ENCODE results near the gene AGMO. TPM values are rescaled to one million over a fixed set of nuclear protein-coding genes. Genes with fewer than 3 reads are reported as not detected.
"Not testable (repeated sequence)": the region's sequence is repeated elsewhere in the genome, so short reads cannot be mapped to it uniquely, and the experiment has no call there.

Gene AGMO
- total RNA-seq, 2 experiments from 2014 or later: not detected

DNA sequence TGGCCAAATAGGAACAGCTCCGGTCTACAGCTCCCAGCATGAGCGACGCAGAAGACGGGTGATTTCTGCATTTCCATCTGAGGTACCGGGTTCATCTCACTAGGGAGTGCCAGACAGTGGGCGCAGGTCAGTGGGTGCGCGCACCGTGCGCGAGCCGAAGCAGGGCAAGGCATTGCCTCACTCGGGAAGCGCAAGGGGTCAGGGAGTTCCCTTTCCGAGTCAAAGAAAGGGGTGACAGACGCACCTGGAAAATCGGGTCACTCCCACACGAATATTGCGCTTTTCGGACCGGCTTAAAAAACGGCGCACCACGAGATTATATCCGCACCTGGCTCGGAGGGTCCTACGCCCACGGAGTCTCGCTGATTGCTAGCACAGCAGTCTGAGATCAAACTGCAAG lies 14.5 kb downstream of the AGMO start:
- H3K36me3 Mint-ChIP-seq, H3K27ac Mint-ChIP-seq, DNase-seq, H3K27me3 Mint-ChIP-seq, H3K4me3 Mint-ChIP-seq, H3K9me3 Mint-ChIP-seq, H3K4me1 Mint-ChIP-seq: not testable (repeated sequence)

DNA sequence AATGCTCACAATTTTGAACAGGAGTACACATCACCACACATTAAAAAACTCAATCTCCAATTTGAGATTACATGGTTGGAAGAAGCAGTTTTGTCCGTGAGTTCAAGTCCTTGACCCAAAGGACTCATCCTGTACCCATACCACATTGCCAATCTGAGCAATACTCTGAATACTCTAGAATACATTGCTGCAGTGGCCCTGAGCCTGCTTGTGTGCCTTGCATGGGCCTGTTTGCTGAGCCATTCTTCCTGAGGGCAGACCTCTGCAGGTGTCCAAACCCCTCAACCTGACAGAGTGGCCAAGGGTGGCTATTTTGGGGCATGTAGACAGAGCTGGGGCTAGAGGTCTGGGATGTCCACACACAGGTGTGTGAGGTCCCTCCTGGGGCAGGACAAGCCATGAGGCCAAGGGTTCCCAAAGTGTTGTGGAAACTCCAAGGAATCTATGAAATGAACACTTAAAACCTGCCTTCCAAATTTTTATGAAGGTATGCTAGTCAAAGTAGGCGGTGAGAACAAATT lies 15.5 kb downstream of the AGMO start:
- Mint-ChIP-seq H3K9me3 (peaks cover 2% of the 10 kb centered on the region), H3K4me1 (no peaks in the 10 kb centered on the region), H3K4me3 (no peak overlapping the region), H3K27me3 (no peaks in the 10 kb centered on the region), H3K36me3 (no peaks in the 10 kb centered on the region), H3K27ac (no peak overlapping the region)
- DNase-seq: no peak

DNA sequence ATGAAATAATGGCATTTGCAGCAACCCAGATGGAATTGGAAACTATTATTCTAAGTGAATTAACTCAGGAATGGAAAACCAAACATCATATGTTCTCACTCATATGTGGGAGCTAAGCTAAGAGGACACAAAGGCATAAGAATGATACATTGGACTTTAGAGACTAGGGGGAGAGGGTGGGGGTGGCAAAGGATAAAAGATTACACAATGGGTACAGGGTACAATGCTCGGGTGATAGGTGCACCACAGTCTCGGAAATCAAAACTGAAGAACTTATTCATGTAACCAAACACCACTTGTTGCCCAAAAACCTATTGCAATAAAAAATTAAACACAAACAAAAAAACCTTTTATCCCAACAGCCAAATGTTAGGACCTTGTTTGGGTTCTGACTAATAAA lies 17.8 kb downstream of the AGMO start:
- Mint-ChIP-seq H3K9me3 (peaks cover 8% of the 10 kb centered on the region), H3K4me3 (no peak overlapping the region), H3K36me3 (no peaks in the 10 kb centered on the region), H3K27ac (no peak overlapping the region), H3K4me1 (no peaks in the 10 kb centered on the region), H3K27me3 (no peaks in the 10 kb centered on the region)
- DNase-seq: no peak

DNA sequence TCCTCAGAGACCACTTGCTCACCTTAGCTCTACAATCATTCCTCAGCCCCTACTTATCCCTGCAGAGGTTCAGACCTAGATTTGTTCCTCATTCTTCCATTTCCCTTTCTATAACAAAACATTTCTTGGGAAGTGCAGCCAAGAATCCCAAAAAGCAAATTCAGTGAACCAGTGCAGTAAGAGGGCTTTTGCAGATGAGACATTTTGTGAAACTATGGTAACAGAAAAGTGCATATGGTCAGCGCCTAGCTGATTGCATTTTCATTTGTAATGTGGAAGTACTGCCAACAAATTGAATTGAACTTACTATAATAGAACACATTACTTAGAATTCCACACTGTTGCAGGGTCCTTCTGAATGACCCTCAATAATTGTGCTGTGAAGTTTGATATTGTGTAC lies 18.6 kb downstream of the AGMO start:
- H3K27ac Mint-ChIP-seq: no peak overlapping the region
- no peak for DNase-seq
- no peaks in the 10 kb centered on the region for H3K36me3 Mint-ChIP-seq
- no peaks in the 10 kb centered on the region for H3K4me1 Mint-ChIP-seq
- H3K27me3 Mint-ChIP-seq: no peaks in the 10 kb centered on the region
- no peak overlapping the region for H3K4me3 Mint-ChIP-seq
- H3K9me3 Mint-ChIP-seq: peaks cover 8% of the 10 kb centered on the region

DNA sequence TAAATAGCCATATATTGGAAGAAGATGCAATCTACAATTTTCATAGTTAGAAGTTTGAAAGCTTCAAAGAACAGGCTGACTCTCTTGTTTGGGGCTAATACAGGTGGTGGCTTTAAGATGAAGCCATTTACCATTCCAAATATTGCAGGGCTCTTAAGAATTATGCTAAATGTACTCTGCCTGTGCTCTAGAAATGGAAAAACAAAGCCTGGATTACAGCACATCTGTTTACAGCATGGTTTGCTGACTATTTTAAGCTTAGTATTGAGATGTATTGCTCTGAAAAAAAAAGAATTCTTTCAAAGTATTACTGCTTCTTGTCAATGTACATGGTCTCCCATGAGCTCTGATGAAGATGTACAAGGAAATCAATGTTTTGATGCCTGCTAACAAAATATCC lies 34.2 kb downstream of the AGMO start:
- Mint-ChIP-seq H3K36me3 (no peaks in the 10 kb centered on the region), H3K27me3 (no peaks in the 10 kb centered on the region), H3K27ac (no peak overlapping the region), H3K4me1 (no peaks in the 10 kb centered on the region), H3K4me3 (no peak overlapping the region), H3K9me3 (peaks cover 5% of the 10 kb centered on the region)
- DNase-seq: no peak

DNA sequence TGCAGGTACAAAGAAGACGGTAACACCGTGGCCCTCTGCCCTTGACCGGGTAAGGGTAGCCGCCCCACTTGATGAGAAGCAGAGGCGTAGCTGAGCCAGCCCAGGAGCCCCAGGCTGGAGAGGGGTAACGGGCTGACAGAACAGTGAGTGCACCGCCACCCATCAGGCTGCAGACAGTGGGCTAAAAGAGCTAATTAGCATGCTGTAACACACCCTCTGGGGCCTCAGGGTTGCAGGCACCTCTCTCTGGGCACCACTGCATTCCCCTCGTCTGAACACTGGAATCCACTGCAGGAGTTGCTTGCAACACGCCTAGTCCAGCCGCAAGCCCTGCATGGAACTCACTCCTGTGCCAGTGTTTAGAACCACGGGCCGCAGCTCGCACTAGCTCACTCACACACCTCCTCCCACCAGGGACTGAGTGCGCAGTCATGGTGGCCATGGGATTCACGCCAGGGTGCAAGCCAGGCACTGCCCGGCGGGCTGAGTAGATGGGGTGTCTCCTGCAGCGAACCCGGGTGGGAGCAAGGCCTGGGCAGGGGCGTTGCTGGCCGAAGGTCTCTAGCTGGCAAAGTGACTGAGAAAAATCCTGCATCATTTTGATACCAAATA lies 36.1 kb downstream of the AGMO start:
- Mint-ChIP-seq H3K27ac (no peak overlapping the region), H3K36me3 (no peaks in the 10 kb centered on the region), H3K4me3 (no peak overlapping the region), H3K9me3 (peaks cover 9% of the 10 kb centered on the region), H3K4me1 (no peaks in the 10 kb centered on the region), H3K27me3 (no peaks in the 10 kb centered on the region)
- no peak for DNase-seq

DNA sequence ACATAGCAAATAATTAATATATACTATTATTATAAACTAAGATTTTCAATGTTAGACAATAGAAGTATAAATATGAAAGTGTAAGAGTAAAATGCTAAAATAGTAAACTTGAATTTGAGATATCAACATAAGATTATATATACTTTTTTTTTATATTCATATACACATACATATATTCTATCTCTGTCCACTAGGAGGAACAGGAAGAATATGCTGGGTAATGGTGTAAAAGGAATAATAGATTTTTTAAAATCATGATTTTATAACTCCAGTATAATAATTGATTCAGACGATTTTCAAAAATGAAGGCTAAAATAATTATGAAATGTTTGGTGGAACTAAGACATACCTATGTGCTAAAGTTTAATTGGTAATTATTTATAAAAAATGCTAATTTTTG lies 37.7 kb downstream of the AGMO start:
- Mint-ChIP-seq H3K27ac (no peak overlapping the region), H3K9me3 (peaks cover 13% of the 10 kb centered on the region), H3K36me3 (no peaks in the 10 kb centered on the region), H3K27me3 (no peaks in the 10 kb centered on the region), H3K4me1 (no peaks in the 10 kb centered on the region), H3K4me3 (no peak overlapping the region)
- DNase-seq: no peak

DNA sequence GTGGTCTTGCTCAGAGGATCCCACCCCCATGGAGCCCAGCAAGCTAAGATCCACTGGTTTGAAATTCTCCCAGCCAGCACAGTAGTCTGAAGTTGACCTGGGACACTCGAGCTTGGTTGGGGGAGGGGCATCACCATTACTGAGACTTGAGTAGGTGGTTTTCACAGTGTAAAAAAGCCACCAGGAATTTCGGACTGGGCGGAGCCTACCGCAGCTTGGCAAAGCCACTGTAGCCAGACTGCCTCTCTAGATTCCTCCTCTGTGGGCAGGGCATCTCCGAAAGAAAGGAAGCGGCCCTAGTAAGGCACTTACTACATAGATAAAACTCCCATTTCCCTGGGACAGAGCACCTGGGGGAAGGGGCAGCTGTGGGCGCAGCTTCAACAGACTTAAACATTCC lies 44.0 kb downstream of the AGMO start:
- not testable (repeated sequence) for DNase-seq, H3K27me3 Mint-ChIP-seq, H3K4me3 Mint-ChIP-seq, H3K4me1 Mint-ChIP-seq, H3K36me3 Mint-ChIP-seq, H3K27ac Mint-ChIP-seq, H3K9me3 Mint-ChIP-seq

DNA sequence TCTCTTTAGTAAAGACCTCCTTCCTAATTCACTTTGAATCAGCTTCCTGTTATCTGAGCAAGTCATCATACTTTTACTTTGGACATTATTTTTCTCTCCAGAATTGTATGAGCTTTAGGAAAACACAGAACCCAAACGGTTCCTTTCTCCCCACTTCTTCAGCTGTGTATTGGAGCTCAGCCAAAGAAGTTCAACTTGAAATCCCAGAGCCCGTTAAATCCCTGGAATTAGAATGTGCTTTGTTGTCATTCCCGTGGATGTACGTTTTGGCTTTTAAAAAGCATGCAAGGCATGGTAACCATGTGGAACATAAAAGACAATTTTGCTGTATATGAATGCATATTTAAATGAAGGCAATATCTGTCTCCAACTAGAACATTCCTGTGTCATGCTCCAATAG lies 46.6 kb downstream of the AGMO start:
- no peak overlapping the region for H3K4me3 Mint-ChIP-seq
- H3K27me3 Mint-ChIP-seq: no peaks in the 10 kb centered on the region
- no peaks in the 10 kb centered on the region for H3K4me1 Mint-ChIP-seq
- H3K36me3 Mint-ChIP-seq: no peaks in the 10 kb centered on the region
- peaks cover 2% of the 10 kb centered on the region for H3K9me3 Mint-ChIP-seq
- H3K27ac Mint-ChIP-seq: no peak overlapping the region
- no peak for DNase-seq

DNA sequence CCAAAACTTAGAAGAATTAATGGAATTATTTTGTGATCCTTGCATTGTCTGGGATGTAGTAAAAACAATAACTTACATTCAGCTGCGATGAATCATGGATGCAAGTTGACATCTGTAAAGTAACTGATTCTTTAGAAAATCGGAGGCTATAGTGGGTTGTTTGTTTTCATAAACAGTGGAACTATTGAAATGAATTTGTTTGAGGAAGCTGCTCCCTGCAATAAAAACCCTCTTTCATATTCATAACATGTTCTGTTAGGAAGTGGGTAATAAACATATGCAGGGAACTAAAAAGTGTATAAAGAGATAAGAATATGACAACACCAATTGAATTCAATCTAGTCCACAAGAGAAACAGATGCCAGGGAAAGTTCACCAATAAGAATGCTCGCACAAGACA lies 53.6 kb downstream of the AGMO start:
- no peak overlapping the region for H3K27ac Mint-ChIP-seq
- H3K4me3 Mint-ChIP-seq: no peak overlapping the region
- H3K4me1 Mint-ChIP-seq: no peaks in the 10 kb centered on the region
- H3K27me3 Mint-ChIP-seq: no peaks in the 10 kb centered on the region
- no peaks in the 10 kb centered on the region for H3K36me3 Mint-ChIP-seq
- no peak for DNase-seq
- H3K9me3 Mint-ChIP-seq: no peaks in the 10 kb centered on the region

DNA sequence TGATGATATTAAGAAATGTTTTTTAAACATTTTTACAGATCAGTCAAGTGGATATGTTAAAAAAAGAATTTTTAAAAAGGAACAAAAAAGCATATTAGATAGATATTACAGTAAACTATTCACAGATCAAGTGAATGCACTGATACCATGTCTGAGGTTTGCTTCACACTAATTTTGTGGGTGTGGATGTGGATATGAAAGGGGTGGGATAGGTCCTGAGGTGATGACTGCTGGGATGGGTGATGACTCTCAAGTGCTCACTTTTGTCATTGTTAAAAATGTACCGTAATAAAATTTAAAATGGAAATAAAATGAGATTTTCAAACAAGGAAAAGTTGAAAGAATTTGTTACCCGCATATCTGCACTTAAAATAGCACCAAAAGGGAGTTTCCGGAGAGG lies 54.1 kb downstream of the AGMO start:
- Mint-ChIP-seq H3K4me3 (no peak overlapping the region), H3K36me3 (no peaks in the 10 kb centered on the region), H3K4me1 (no peaks in the 10 kb centered on the region), H3K27ac (no peak overlapping the region), H3K9me3 (no peaks in the 10 kb centered on the region), H3K27me3 (no peaks in the 10 kb centered on the region)
- DNase-seq: no peak

DNA sequence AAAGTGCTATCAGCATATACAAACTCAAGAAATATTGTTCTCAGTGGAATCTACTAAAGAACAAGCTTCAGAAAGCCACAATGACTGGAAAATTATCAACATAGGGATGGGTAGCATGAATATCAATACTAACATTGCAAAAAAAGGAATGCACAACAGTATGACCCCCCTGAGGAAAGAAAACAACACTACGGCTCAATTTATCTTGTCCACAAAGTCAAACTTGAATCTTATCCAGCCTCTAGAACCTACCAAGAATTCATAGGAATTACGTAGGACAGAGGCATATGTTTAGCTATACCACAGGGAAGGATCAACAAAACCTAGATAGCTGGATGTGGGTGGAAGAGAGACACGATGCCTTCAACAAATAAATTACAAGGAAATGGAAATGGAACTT lies 54.6 kb downstream of the AGMO start:
- H3K9me3 Mint-ChIP-seq: no peaks in the 10 kb centered on the region
- H3K27ac Mint-ChIP-seq: no peak overlapping the region
- H3K27me3 Mint-ChIP-seq: no peaks in the 10 kb centered on the region
- no peaks in the 10 kb centered on the region for H3K4me1 Mint-ChIP-seq
- H3K36me3 Mint-ChIP-seq: no peaks in the 10 kb centered on the region
- DNase-seq: no peak
- H3K4me3 Mint-ChIP-seq: no peak overlapping the region

DNA sequence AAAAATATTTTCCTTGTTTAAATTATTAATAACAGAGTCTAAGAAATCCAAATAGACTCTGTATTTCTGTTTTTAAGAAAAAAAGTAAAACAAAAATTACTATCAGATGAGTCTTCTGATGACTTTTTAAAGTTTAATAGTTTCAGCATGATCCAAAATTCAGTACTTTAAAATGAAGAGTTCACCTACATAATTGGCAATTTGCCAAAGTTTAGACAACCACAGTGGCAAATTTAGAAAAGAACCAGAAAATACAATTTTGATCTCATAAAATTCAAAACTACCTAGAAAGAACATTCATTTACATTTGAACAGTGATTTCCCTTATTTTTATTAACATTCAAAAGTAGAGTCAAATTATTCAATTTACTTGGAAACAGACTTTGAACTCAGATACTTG lies 56.1 kb downstream of the AGMO start:
- Mint-ChIP-seq H3K27me3 (no peaks in the 10 kb centered on the region), H3K4me1 (no peaks in the 10 kb centered on the region), H3K36me3 (no peaks in the 10 kb centered on the region), H3K27ac (no peak overlapping the region), H3K9me3 (no peaks in the 10 kb centered on the region), H3K4me3 (no peak overlapping the region)
- DNase-seq: no peak

DNA sequence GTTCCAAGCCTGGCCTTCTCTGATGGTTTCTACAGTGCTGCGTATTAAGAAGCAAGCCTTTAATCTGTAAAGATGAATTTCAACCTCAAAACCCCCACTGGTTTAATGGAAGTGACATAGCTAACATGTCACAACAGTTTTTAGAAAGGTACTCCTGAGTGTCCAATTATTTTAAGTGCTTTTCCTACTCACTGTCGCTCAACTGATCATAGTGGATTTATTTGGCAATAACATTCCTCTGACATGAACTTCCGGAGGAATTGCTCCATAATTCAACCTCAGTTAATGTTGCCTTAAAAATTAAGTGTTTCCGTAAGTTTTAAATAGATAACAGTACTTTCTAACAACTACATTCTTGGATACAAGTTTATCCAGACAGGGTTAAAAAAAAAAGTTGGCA lies 57.5 kb downstream of the AGMO start:
- no peaks in the 10 kb centered on the region for H3K27me3 Mint-ChIP-seq

DNA sequence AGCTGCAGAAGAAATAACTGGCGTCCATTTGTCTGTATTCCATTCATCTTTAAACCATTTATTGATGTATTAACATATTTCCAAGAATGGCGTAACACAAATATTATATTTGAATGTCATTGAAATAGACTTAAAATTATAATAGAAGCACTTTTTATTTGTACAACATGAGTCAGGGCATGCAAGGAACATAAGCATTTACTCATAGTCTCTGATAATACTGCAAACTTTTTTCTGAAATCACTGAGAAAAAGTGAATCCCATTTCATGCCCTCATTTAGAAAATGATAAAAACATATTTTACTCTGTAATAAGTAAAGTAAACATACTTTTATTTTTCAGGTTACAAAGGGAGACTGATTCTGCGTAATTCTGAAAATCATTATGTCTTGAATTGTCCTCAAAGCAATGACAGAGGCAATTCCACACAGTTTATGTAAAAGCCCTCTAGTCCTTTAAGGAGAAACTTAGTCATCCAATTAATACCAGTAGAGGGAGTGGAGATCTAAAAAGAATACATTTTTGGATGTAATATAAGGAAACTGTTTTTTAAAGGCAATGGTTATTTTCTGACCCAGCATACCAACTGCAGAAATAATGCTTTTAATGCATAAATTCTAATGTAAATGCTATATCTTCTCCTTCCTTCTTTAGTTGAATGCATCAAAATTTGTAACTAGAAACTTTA lies 58.1 kb downstream of the AGMO start:
- no peak overlapping the region for H3K4me3 Mint-ChIP-seq
- H3K27ac Mint-ChIP-seq: no peak overlapping the region
- H3K4me1 Mint-ChIP-seq: no peaks in the 10 kb centered on the region
- H3K36me3 Mint-ChIP-seq: no peaks in the 10 kb centered on the region
- DNase-seq: no peak
- no peaks in the 10 kb centered on the region for H3K9me3 Mint-ChIP-seq
- no peaks in the 10 kb centered on the region for H3K27me3 Mint-ChIP-seq

More for the DNA sequence above, 57.5 kb downstream of the AGMO start:
- H3K9me3 Mint-ChIP-seq: no peaks in the 10 kb centered on the region
- no peak overlapping the region for H3K4me3 Mint-ChIP-seq
- H3K4me1 Mint-ChIP-seq: no peaks in the 10 kb centered on the region
- no peak for DNase-seq
- H3K36me3 Mint-ChIP-seq: no peaks in the 10 kb centered on the region
- no peak overlapping the region for H3K27ac Mint-ChIP-seq

DNA sequence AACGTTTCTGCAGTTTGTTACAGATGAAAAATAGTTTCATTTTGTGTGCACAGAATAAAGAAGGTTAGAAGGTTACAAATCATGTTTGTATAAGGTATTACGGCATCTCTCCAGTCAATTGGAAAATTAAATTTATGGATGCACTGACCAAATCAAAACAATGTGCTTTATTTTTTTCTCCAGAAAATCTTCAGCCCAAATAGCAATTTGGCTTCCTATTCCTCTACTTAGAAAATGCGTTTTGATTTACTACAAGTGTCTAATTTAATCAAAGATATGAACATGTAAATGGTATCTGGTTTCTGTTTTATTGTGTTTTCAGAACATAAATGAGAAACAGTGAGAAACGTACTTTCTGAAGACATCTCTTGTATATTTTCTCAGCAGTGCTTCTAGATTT lies 63.4 kb downstream of the AGMO start:
- Mint-ChIP-seq H3K36me3 (no peaks in the 10 kb centered on the region), H3K9me3 (no peaks in the 10 kb centered on the region), H3K27ac (no peak overlapping the region), H3K27me3 (no peaks in the 10 kb centered on the region), H3K4me1 (no peaks in the 10 kb centered on the region), H3K4me3 (no peak overlapping the region)
- no peak for DNase-seq

All from activated naive CD8-positive, alpha-beta T cell treated with anti-CD3 and anti-CD28 coated beads for 36 hours (primary cell).